ENCODE measurements around the gene FEN1. TPM values are rescaled to one million over a fixed set of nuclear protein-coding genes. Genes with fewer than 3 reads are reported as not detected.

Gene FEN1
- total RNA-seq, 1 experiment from 2014 or later, result 86.1 TPM

DNA sequence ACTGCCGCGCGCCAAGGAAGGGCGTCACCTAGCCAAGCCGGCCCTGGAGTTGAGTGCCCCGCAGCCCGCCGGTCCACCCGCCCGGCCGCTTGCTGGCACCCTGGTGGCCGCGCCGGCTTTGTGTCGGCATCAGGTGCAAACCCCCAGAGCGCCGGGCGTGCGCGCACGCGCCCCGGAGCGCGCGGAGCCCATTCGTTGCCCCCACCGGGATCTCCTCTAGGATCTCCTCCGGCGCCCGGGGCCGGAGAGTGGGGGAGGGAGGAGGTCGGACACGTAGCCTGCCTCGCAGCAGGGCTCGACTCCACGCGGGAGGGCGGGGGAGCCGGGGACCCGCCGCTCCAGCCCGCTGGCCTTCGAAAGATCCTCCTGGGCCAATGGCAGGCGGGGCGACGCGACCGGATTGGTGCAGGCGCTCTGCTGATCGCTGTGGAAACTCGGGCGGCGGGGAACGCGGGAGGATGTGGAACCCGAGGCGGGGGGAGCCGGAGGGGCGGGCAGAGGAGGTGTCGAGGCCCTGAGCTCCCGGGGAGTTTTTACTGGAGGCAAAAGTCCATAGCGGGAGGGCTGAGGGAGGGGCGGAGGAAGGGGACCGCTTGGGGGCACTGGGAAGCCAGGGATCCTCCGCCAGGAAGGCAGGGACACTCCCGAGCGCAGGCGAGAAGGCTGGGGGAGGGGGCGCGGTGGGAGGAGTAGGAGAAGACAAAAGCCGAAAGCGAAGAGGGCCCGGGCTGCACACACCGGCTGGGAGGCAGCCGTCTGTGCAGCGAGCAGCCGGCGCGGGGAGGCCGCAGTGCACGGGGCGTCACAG, 35.1 kb downstream of the FEN1 start, which contains the start of gene FADS2:
TSS of gene FADS2 (plus strand) at position 730 of the 808 bp plus-strand sequence. CDS start 91 bp downstream, outside the sequence.
- H3K4me1 Mint-ChIP-seq (ENCODE audit: low read depth, unreplicated experiment), result peaks cover 14% of the 10 kb centered on the region
- peak in 1 of 2 experiments; percentile 8 for TF ChIP-seq CTCF (IDR thresholded peaks at IDR 0.05; ENCODE audit: insufficient read depth in 1 of 2, low read depth in 1 of 2, low read length in 1 of 2, severe bottlenecking in 1 of 2, unreplicated experiment in 1 of 2)
- Histone ChIP-seq H3K27me3 (replicated peaks; ENCODE audit: control insufficient read depth, insufficient read depth, low read length) (no peaks in the 10 kb centered on the region), H3K36me3 (ENCODE audit: control insufficient read depth, insufficient read depth, low read length) (no peaks in the 10 kb centered on the region), H3K4me3 (ENCODE audit: low read depth, low read length) (peak within 1 kb of the TSS; percentile 64), H3K4me1 (peaks cover 30% of the 10 kb centered on the region), H3K9me3 (no peaks in the 10 kb centered on the region)
- peak within 1 kb of the TSS; percentile 39 for H3K27ac Mint-ChIP-seq (ENCODE audit: unreplicated experiment)
- no peaks in the 10 kb centered on the region for H3K27me3 Mint-ChIP-seq (ENCODE audit: insufficient read depth, unreplicated experiment)
- H3K36me3 Mint-ChIP-seq (ENCODE audit: insufficient read depth, unreplicated experiment), result peaks cover 6% of the 10 kb centered on the region
- ChIA-PET CTCF (interaction anchor here (0.9 to 1.9 kb wide), 2 partner anchors 12 to 31 kb away, joined by 3 to 7 read pairs; partner anchors contain the start of gene FADS1), POLR2A (interaction anchor here (0.7 to 1.4 kb wide), 3 partner anchors 12 to 73 kb away, joined by 3 to 6 read pairs (median 4); no protein-coding TSS in a partner anchor)
- DNase-seq, result peak; percentile 75 to 77
- intact Hi-C loops (cut with micrococcal nuclease; ENCODE audit: unreplicated experiment), result no loop called here
- peak within 1 kb of the TSS; percentile 86 for H3K4me3 Mint-ChIP-seq (ENCODE audit: unreplicated experiment)
- BruUV-seq (replicated peaks), result no TSS peak
- no peaks in the 10 kb centered on the region for H3K9me3 Mint-ChIP-seq (ENCODE audit: unreplicated experiment)

GRCh38 chr11:61828379-61828628, 35.6 kb downstream of the FEN1 start:
- Histone ChIP-seq H3K4me1 (peaks cover 24% of the 10 kb centered on the region; the same call in 1 of the 2 replicates), H3K27me3 (replicated peaks; ENCODE audit: control insufficient read depth, insufficient read depth, low read length) (no peaks in the 10 kb centered on the region), H3K36me3 (ENCODE audit: control insufficient read depth, insufficient read depth, low read length) (no peaks in the 10 kb centered on the region), H3K4me3 (ENCODE audit: low read depth, low read length) (peak overlapping the region; percentile 64), H3K9me3 (no peaks in the 10 kb centered on the region)
- no TSS peak for BruUV-seq (replicated peaks)
- Mint-ChIP-seq H3K4me1 (ENCODE audit: low read depth, unreplicated experiment) (peaks cover 8% of the 10 kb centered on the region), H3K4me3 (ENCODE audit: unreplicated experiment) (peak overlapping the region; percentile 86), H3K36me3 (ENCODE audit: insufficient read depth, unreplicated experiment) (peaks cover 6% of the 10 kb centered on the region), H3K9me3 (ENCODE audit: unreplicated experiment) (no peaks in the 10 kb centered on the region), H3K27me3 (ENCODE audit: insufficient read depth, unreplicated experiment) (no peaks in the 10 kb centered on the region), H3K27ac (ENCODE audit: unreplicated experiment) (peak overlapping the region; percentile 39)
- CTCF ChIA-PET, result interaction anchor here (1.1 to 1.9 kb wide), 2 partner anchors 12 to 44 kb away, joined by 3 to 7 read pairs; partner anchors contain the start of gene FADS1
- POLR2A ChIA-PET, result interaction anchor here (1.4 kb wide), 1 partner anchor 13 kb away, joined by 4 read pairs; no protein-coding TSS in a partner anchor
- intact Hi-C loops (cut with micrococcal nuclease; ENCODE audit: unreplicated experiment), result no loop called here
- no peak for TF ChIP-seq CTCF (IDR thresholded peaks at IDR 0.05; ENCODE audit: insufficient read depth in 1 of 2, low read depth in 1 of 2, low read length in 1 of 2, severe bottlenecking in 1 of 2, unreplicated experiment in 1 of 2)
- DNase-seq, result no peak

DNA sequence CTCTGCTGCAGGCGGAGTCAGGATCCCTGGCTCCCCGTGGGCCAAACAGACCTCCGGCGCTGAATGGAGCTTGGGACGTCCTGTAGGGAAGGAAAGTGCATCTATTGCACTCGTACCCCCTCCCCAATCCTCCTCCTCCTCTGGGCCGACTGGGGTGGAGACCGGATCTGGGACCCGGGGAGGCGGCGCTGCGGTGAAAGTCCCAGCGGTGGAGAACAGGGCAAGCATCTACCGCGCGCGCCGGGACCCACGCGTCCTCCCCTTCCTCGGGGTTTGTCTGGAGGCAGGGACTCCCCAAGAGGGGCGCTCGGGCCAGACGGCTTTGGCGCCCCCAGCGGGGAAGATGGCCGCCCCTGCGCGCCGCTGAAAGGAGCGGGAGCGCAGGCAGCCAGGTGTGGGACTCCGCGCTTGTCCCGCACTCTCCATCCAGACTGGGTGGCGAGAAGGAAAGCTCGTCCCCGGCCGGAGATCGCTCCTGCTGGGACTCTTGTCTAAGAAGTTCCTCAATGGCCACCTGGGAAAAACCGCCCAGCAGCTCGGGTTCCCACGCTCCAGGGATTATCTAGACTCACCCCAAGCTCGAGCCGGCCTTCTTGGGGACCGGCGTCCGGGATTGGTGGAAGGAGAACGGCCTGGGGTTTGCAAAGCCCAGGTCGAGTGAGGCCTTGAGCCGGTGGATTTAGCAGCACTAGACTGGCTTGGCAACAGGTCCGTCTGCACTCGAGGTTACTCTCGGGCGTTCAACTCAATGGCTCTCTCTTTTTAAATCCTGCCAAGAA, 36.1 kb downstream of the FEN1 start:
- peak overlapping the region; percentile 64 for H3K4me3 ChIP-seq (ENCODE audit: low read depth, low read length)
- Mint-ChIP-seq H3K9me3 (ENCODE audit: unreplicated experiment) (no peaks in the 10 kb centered on the region), H3K27ac (ENCODE audit: unreplicated experiment) (peak overlapping the region; percentile 39), H3K4me1 (ENCODE audit: low read depth, unreplicated experiment) (peaks cover 8% of the 10 kb centered on the region), H3K27me3 (ENCODE audit: insufficient read depth, unreplicated experiment) (no peaks in the 10 kb centered on the region), H3K36me3 (ENCODE audit: insufficient read depth, unreplicated experiment) (peaks cover 6% of the 10 kb centered on the region), H3K4me3 (ENCODE audit: unreplicated experiment) (peak overlapping the region; percentile 86)
- intact Hi-C loops (cut with micrococcal nuclease; ENCODE audit: unreplicated experiment), result no loop called here
- H3K9me3 ChIP-seq, result no peaks in the 10 kb centered on the region
- no peaks in the 10 kb centered on the region for H3K27me3 ChIP-seq (replicated peaks; ENCODE audit: control insufficient read depth, insufficient read depth, low read length)
- H3K4me1 ChIP-seq, result 0 out of 2 replicates have a peak, but pooled peaks cover 19% of the 10 kb centered on the region
- no peaks in the 10 kb centered on the region for H3K36me3 ChIP-seq (ENCODE audit: control insufficient read depth, insufficient read depth, low read length)
- ChIA-PET POLR2A (no interaction called here), CTCF (interaction anchor here (1.1 to 1.9 kb wide), 2 partner anchors 13 to 43 kb away, joined by 3 to 7 read pairs; partner anchors contain the start of gene FADS1)
- no TSS peak for BruUV-seq (replicated peaks)
- peak; percentile 61 to 77 for TF ChIP-seq CTCF (IDR thresholded peaks at IDR 0.05; ENCODE audit: insufficient read depth in 1 of 2, low read depth in 1 of 2, low read length in 1 of 2, severe bottlenecking in 1 of 2, unreplicated experiment in 1 of 2)
- DNase-seq, result peak in 1 of 2 experiments; percentile 61

Measured in Caco-2 (cell line).